ENCODE measurements around the gene LRRC23.
A peak's percentile ranks its signal among the peaks of the same experiment; 100 is the strongest.

LRRC23 gene

GRCh38 chr12:6925540-6926279 lies 21.1 kb downstream of the LRRC23 start:
- DNase-seq (ENCODE audit: low read depth in 2 of 2), result peak; percentile 73 to 77

DNA sequence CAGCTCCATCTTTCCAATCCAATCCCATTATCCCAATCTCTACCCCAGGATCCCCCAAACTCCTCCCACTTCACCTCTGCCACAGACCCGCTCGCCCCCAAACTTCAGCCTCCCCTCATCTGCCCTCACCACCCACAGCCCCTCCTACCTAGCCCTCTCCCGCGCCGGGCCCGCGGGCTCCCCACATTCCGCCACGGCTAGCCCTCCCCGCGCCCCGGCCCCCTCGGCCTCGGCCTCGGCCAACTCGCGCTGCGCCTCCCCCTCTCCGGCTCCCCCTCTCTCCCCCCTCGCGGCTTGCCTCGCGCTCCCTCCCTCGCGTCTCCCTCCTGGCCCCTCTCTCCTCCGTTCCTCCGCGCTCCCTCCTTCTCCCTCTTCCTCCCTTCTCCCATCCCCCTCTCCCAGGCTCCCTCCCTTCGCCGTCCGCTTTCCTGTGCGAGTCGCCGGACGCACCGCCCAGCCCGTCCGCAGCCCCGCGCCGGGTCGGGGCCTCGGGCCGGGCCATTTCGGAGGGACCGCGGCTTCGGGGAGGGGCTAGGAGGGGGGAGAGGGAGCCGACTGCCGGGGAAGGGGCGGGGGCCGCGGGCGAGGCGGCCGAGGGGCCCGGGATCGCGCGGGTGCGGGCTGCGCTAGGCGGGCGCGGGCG lies 22.9 kb downstream of the LRRC23 start, which contains the start of gene ATN1:
ATN1 (plus strand) TSS at position 581 of the 643 bp plus-strand sequence. CDS start 6,043 bp downstream, outside the sequence.
- peak; percentile 64 to 68 for DNase-seq (ENCODE audit: low read depth in 2 of 2)

GRCh38 chr12:6928022-6928702 lies 23.5 kb downstream of the LRRC23 start:
- DNase-seq (ENCODE audit: low read depth in 2 of 2), result no peak

- DNase-seq (ENCODE audit: low read depth in 2 of 2), result no peak
Observed at GRCh38 chr12:6928703-6929407, 24.2 kb downstream of the LRRC23 start.

DNA sequence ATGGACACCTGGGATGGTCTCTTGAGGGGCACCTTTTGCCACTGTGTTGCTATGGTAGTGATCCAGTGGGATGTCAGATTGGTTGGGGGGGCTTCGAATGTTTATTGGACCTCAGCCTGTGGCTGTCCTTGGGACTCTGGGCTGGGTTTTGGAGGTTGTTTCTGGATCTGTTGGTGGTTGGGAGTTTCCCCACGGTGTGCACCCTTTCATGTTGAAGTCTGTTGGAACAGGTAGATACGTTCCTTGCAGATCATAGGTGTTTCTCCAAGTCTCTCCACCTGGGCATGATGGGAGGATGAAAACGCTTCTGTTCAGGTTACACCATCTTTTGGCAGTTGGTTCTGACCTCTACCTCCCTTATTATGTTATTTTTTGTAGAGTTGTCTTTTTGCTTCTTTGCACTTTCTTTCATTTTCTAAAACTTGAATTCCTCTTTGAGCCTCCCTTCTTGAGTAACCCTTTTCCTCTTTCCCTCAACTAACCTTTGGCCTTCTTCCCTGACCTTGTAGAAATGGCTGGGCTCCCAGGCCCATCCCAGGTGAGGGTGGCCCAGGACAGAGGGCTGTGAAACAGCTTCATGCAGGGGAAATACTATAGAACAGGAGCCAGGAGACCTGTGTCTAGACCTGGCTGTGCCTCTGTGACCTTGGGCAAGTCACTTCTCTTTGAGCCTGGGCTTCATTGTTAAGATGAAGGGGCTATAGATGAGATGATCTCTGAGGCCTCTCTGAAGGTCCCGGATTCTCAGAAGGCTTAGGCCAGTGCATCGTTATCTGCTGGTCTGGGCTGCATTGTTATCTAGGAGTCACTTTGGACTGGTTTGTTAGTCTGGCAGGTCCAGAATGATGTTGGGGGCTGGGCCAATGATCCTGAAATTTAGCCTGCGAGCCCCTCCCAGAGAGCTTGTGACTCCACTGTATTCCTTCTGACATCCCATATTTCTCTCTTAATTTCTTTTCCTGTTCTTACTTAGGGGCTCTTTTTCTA lies 25.1 kb downstream of the LRRC23 start:
- DNase-seq (ENCODE audit: low read depth in 2 of 2), result no peak

DNA sequence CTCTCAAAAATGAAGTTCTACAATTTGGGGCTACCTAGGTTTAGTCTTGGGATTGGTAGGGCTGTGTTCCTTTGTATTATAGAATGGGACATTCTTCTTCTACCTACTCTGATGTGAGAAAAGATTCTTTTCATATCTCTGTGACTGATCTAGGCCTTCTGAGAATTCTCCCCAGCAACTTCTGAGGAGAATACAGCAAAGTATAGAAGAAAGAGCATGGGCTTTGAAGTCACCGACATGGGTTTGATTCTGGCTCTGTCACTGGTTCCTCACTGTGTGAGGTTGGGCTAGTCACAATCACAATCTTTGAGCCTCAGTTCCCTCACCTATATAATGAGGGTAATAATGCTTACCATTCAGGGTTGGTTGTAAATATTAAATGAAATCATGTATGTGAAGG lies 28.1 kb downstream of the LRRC23 start:
- no peak for DNase-seq (ENCODE audit: low read depth in 2 of 2)

GRCh38 chr12:6934110-6934509 lies 29.5 kb downstream of the LRRC23 start:
- no peak for DNase-seq (ENCODE audit: low read depth in 2 of 2)

- DNase-seq (ENCODE audit: low read depth in 2 of 2), result no peak
Observed at GRCh38 chr12:6935371-6936193, 31.0 kb downstream of the LRRC23 start.

- DNase-seq (ENCODE audit: low read depth in 2 of 2), result no peak
Observed at GRCh38 chr12:6936194-6936635, 31.6 kb downstream of the LRRC23 start.

DNA sequence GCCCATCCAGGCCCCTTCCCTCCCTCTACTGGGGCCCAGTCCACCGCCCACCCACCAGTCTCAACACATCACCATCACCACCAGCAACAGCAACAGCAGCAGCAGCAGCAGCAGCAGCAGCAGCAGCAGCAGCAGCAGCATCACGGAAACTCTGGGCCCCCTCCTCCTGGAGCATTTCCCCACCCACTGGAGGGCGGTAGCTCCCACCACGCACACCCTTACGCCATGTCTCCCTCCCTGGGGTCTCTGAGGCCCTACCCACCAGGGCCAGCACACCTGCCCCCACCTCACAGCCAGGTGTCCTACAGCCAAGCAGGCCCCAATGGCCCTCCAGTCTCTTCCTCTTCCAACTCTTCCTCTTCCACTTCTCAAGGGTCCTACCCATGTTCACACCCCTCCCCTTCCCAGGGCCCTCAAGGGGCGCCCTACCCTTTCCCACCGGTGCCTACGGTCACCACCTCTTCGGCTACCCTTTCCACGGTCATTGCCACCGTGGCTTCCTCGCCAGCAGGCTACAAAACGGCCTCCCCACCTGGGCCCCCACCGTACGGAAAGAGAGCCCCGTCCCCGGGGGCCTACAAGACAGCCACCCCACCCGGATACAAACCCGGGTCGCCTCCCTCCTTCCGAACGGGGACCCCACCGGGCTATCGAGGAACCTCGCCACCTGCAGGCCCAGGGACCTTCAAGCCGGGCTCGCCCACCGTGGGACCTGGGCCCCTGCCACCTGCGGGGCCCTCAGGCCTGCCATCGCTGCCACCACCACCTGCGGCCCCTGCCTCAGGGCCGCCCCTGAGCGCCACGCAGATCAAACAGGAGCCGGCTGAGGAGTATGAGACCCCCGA lies 32.2 kb downstream of the LRRC23 start:
- DNase-seq (ENCODE audit: low read depth in 2 of 2), result no peak

DNA sequence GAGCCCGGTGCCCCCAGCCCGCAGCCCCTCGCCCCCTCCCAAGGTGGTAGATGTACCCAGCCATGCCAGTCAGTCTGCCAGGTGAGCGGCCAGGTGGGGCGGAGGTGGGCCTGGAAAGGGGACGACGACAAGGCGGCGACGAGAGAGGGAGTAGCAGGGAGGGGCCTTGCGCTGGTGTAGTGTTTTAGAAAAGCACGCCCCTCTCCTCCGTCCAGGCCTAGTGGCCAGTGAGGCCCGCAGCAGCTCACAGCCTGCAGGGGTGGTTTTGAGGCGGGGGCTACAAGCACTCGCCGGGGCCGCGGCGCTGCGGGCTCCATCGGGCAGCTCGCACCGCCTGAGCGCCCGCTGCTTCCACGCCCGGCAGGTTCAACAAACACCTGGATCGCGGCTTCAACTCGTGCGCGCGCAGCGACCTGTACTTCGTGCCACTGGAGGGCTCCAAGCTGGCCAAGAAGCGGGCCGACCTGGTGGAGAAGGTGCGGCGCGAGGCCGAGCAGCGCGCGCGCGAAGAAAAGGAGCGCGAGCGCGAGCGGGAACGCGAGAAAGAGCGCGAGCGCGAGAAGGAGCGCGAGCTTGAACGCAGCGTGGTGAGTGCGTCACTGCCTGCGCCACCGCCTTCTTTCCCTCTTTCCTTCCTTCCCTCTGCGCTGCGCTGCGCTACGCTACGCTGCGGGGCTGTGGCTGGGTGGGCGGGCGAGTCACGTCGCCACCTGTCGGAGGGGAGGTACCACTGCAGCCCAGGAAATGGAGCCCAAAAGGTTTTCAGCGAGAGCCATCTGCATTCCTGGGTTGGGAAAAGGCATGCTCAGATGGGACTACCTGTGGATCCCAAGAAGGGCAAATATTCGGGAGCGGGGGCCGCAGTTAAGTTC lies 33.1 kb downstream of the LRRC23 start:
- peak; percentile 86 to 88 for DNase-seq (ENCODE audit: low read depth in 2 of 2)

- DNase-seq (ENCODE audit: low read depth in 2 of 2), result no peak
Observed at GRCh38 chr12:6938353-6939190, 34.0 kb downstream of the LRRC23 start.

GRCh38 chr12:6939191-6939540 lies 34.5 kb downstream of the LRRC23 start:
- DNase-seq (ENCODE audit: low read depth in 2 of 2), result no peak

DNA sequence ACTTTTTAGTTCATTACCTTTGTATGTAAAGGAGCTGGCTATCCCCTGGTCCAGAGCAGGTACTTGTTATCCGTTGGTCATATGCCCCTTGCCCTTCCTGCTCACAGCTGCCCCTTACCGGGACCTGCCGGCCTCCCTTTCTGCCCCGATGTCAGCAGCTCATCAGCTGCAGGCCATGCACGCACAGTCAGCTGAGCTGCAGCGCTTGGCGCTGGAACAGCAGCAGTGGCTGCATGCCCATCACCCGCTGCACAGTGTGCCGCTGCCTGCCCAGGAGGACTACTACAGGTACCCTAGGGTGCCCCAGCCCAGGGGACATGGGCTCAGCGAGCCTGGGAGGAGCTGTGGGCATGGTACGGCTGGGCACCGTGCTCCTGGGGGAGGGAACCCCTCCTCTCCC lies 36.6 kb downstream of the LRRC23 start:
- DNase-seq (ENCODE audit: low read depth in 2 of 2), result no peak

DNA sequence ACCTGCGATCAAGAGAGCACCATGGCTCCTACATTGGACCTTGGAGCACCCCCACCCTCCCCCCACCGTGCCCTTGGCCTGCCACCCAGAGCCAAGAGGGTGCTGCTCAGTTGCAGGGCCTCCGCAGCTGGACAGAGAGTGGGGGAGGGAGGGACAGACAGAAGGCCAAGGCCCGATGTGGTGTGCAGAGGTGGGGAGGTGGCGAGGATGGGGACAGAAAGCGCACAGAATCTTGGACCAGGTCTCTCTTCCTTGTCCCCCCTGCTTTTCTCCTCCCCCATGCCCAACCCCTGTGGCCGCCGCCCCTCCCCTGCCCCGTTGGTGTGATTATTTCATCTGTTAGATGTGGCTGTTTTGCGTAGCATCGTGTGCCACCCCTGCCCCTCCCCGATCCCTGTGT lies 37.2 kb downstream of the LRRC23 start:
- DNase-seq (ENCODE audit: low read depth in 2 of 2), result no peak

DNA sequence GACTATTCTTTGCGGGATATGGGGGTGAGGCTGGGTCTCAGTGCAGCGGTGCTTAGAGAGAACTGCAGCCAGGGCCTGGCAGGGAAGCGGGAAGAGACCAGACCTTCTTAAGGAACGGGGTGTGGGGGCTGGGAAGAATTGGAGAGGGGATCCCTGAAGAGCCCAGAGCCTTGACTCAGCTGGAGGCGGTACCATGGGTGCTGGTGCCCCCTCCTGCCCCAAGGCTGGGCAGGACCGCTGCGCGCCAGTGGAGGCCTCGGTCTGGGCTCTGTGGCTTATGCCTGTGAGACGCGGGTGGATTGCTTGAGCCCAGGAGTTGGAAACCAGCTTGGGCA lies 37.7 kb downstream of the LRRC23 start:
- no peak for DNase-seq (ENCODE audit: low read depth in 2 of 2)

GRCh38 chr12:6943389-6943721 lies 38.7 kb downstream of the LRRC23 start:
- peak; percentile 85 to 87 for DNase-seq (ENCODE audit: low read depth in 2 of 2)
